Measurements from ENCODE around the gene CEACAM18. TPM values are rescaled to one million over a fixed set of nuclear protein-coding genes. Genes with fewer than 3 reads are reported as not detected.
"Not testable (repeated sequence)": the region's sequence is repeated elsewhere in the genome, so short reads cannot be mapped to it uniquely, and the experiment has no call there.

Gene CEACAM18
- total and polyA plus RNA-seq, 2 experiments from 2014 or later = not detected

DNA sequence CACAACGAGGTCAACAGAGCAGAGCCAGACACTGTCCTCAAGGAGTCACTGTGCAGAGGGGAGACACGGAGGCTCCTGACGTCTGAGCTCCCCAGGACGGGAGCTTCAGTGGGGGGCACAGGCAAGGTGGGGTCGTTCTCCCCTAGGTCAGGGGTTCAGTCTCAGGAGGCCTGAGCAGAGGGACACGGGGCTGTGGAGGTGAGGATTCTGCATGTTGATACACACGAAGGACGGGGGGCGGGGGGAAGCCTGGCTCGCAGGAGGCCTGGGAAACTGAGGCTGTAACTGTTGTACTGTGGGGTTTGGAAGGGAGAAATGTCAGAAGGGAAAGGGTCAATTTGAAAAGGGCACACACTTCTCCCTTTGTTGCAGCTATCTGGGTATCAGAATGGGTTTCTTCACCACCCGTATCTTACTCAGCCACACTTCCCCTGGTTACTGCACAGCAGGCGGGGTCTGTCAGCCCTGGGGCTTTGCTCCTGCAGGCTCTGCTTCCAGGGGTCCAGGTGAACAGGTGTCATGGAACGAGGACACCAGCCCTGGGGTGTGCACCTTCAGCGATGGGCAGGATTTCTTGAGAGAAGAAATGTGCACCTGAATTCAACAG lies 19.3 kb upstream of the CEACAM18 start:
- TF ChIP-seq, protein P1, sequence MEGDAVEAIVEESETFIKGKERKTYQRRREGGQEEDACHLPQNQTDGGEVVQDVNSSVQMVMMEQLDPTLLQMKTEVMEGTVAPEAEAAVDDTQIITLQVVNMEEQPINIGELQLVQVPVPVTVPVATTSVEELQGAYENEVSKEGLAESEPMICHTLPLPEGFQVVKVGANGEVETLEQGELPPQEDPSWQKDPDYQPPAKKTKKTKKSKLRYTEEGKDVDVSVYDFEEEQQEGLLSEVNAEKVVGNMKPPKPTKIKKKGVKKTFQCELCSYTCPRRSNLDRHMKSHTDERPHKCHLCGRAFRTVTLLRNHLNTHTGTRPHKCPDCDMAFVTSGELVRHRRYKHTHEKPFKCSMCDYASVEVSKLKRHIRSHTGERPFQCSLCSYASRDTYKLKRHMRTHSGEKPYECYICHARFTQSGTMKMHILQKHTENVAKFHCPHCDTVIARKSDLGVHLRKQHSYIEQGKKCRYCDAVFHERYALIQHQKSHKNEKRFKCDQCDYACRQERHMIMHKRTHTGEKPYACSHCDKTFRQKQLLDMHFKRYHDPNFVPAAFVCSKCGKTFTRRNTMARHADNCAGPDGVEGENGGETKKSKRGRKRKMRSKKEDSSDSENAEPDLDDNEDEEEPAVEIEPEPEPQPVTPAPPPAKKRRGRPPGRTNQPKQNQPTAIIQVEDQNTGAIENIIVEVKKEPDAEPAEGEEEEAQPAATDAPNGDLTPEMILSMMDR (IDR thresholded peaks at IDR 0.05; ENCODE audit: low read depth, low read length) = no peak
- Histone ChIP-seq H3K36me3 (no peaks in the 10 kb centered on the region), H3K4me1 (ENCODE audit: low read depth) (no peaks in the 10 kb centered on the region), H3K27ac (no peak overlapping the region), H3K27me3 (no peaks in the 10 kb centered on the region), H3K9me3 (ENCODE audit: low read depth) (no peaks in the 10 kb centered on the region), H3K4me3 (no peak overlapping the region)
- no peak for DNase-seq (ENCODE audit: low read depth in 1 of 2, low spot score in 1 of 2)

DNA sequence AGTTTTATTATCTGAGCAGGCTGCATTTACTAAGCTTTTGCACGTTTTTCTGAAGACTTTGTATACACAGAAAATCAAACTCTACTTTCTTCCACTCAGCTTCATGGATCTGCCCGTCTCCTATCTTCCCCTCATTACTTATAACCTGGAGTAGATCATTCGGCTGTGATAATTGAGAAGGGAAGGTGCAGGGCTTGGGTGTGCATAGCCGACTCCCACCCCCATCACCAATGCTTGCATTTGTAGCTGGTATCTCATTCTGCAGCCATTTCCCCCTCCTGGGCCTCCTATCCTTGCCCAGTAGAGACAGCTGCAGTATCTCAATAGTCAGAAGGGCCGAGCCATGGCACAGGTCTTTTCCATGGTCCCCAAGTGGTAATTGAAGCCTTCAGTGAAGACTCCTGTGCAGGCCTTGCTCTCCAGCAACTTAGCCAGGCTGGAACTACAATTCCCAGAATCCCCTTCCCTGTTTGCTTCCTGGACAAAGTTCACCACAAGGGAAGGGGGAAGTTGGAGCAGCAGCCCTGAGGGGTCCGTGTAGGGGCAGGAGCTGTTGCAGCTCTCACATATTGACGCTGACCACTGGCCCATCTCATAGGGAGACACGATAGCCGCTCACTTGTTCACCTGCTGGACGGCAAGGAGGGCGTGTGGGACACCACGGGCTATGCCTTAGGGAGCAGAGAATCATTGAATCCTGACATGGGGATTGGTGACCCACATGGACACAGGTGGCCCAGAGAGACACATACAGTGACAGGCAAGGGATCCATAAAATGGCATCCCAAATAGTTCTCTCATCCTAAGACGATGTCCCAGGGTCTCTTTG lies 18.0 kb upstream of the CEACAM18 start:
- Histone ChIP-seq H3K4me1 (ENCODE audit: low read depth) (no peaks in the 10 kb centered on the region), H3K27ac (no peak overlapping the region), H3K27me3 (no peaks in the 10 kb centered on the region), H3K9me3 (ENCODE audit: low read depth) (no peaks in the 10 kb centered on the region), H3K36me3 (no peaks in the 10 kb centered on the region), H3K4me3 (no peak overlapping the region)
- TF ChIP-seq, protein P1 (IDR thresholded peaks at IDR 0.05; ENCODE audit: low read depth, low read length) = no peak
- DNase-seq (ENCODE audit: low read depth in 1 of 2, low spot score in 1 of 2) = peak in 1 of 2 donors; percentile 30

DNA sequence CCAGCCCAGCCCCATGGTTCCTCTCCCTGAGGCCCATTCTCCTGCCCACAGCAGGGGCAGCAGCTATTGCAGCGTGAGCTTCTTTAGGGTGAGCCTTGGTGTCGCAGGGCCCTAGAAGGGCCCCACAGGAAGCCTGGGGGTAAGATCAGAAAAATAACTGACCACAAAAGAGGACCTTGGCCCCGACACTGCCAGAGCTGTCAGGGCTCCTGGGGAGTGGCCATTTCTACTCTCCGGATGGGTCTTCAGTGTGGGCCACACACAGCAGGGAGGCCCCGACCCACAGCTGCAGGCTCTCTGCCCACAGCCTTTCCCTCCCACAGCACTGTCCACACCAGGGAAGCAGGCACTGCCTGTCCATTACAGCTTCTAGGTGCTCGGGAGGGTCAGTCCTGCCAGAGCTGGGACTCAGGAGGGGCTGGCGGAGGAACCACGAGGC lies 16.6 kb upstream of the CEACAM18 start:
- Histone ChIP-seq H3K9me3 (ENCODE audit: low read depth) (no peaks in the 10 kb centered on the region), H3K4me1 (ENCODE audit: low read depth) (no peaks in the 10 kb centered on the region), H3K27ac (no peak overlapping the region), H3K27me3 (no peaks in the 10 kb centered on the region), H3K36me3 (no peaks in the 10 kb centered on the region), H3K4me3 (no peak overlapping the region)
- TF ChIP-seq, protein P1 (IDR thresholded peaks at IDR 0.05; ENCODE audit: low read depth, low read length) = no peak
- no peak for DNase-seq (ENCODE audit: low read depth in 1 of 2, low spot score in 1 of 2)

DNA sequence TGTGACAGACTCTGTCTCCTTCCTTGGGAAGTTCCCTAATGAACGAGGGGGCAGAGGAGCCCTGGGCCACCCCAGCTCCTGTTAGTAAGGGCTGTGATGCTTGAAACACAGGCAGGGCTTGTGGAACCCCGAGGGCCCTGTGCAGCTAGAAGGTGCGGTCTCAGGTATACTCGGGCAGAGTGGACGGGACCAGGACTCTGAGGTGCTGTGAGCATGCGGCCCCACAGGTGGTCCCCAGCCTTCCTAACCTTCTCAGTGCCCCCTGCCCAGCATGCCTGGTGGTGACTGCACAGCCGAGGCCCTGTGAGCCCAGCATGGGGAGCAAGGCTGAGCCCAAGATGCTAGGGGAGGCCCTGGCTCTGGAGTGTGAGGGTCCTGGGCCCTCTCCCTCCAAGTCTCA lies 16.1 kb upstream of the CEACAM18 start:
- H3K4me1 ChIP-seq (ENCODE audit: low read depth) = no peaks in the 10 kb centered on the region
- TF ChIP-seq, protein P1 (IDR thresholded peaks at IDR 0.05; ENCODE audit: low read depth, low read length) = no peak
- no peaks in the 10 kb centered on the region for H3K36me3 ChIP-seq

DNA sequence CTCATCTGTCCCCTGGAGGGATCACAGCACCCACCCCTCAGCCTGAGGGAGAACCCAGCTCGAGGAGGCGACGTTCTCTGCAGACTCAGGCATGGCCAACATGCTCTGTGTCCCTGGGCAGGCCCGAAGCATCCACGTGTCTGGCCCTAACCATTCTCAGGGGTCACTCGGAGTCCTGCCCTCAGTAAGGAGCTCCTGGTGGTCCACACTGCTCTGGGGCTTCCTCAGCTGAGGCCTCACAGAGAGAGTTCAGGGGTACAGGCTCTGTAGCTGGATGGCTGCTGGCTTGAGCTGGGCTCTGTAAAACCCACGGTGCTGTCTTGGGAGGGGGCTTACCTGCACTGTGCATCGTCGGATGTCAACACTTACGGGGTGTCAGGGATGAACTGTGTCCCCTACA lies 15.7 kb upstream of the CEACAM18 start:
- DNase-seq (ENCODE audit: low read depth in 1 of 2, low spot score in 1 of 2) = no peak
- H3K4me1 ChIP-seq (ENCODE audit: low read depth) = no peaks in the 10 kb centered on the region
- H3K27ac ChIP-seq = no peak overlapping the region
- H3K4me3 ChIP-seq = no peak overlapping the region
- H3K9me3 ChIP-seq (ENCODE audit: low read depth) = no peaks in the 10 kb centered on the region
- TF ChIP-seq, protein P1 (IDR thresholded peaks at IDR 0.05; ENCODE audit: low read depth, low read length) = no peak
- no peaks in the 10 kb centered on the region for H3K27me3 ChIP-seq
- no peaks in the 10 kb centered on the region for H3K36me3 ChIP-seq

More for the DNA sequence above, 16.1 kb upstream of the CEACAM18 start:
- no peaks in the 10 kb centered on the region for H3K9me3 ChIP-seq (ENCODE audit: low read depth)
- DNase-seq (ENCODE audit: low read depth in 1 of 2, low spot score in 1 of 2) = no peak
- H3K4me3 ChIP-seq = no peak overlapping the region
- no peaks in the 10 kb centered on the region for H3K27me3 ChIP-seq
- no peak overlapping the region for H3K27ac ChIP-seq

DNA sequence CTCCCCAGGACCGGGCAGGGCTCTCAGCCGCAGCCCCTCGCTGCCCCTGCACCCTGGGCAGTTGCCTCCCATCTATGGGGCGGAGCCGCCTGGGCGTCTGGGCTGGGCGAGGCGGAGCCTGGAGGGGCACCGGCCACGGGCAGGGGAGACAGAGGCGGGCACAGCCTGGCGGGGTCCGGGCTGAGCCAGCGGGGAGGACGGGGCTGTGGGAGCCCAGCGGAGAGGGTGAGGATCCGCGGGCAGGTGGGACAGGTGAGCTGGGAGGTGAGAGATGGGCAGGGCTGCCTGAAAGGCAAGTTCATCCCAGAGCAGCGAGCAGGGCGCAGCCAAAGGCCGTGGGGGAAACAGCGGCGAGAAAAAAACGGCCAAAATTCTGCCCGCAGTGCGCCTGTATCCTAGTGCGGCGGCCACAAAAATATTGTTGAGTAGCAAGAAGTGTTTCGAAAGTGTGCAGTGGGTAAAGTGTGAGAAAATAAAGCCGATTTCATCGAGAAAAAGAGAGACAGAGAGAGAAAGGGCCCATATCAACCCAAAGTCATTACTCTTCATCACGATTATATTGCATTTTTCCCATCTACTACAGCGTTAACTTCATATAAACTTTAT lies 14.3 kb upstream of the CEACAM18 start:
- DNase-seq (ENCODE audit: low read depth in 1 of 2, low spot score in 1 of 2); H3K27me3 ChIP-seq; H3K36me3 ChIP-seq; H3K4me1 ChIP-seq (ENCODE audit: low read depth); H3K9me3 ChIP-seq (ENCODE audit: low read depth); H3K27ac ChIP-seq; H3K4me3 ChIP-seq: not testable (repeated sequence)

Measured in cardiac muscle cell (in vitro differentiated cells and primary cell).